Measurements from ENCODE around the gene CFAP69. TPM values are rescaled to one million over a fixed set of nuclear protein-coding genes. Genes with fewer than 3 reads are reported as not detected.

Gene CFAP69
- total and polyA plus RNA-seq, 2 of the 8 experiments (the other 6 are each of a cell fraction or from before 2014, with no cell fraction given) = 1.00 to 3.8 TPM

DNA sequence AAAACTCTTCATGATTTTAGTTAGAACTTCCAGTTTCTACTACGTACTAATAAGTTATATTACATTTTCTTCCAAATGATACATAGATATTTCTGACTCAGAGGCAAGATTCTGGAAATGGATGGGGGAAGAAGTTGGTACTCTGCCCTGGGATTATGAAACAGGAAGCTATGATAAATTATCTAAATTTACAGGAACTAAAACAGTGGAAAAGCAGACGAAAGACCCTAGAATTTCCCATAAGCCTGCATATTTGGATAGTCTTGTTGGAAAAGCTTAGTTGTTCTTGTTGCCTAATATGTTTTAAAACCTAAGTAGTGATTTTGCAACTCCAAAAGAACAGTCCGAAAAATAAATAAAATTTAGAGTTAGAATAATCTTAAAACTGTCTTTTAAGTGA, 21.8 kb downstream of the CFAP69 start:
- Histone ChIP-seq H4K8ac (ENCODE audit: extremely low read depth, insufficient read depth, low read length) (no peak overlapping the region), H2AFZ (ENCODE audit: low read length) (no peak overlapping the region), H3K4me3 (ENCODE audit: extremely low read depth in 1 of 4, insufficient read depth in 2 of 4, low read depth in 3 of 4, low read length in 4 of 4) (no peak overlapping the region), H3K14ac (ENCODE audit: insufficient read length) (no peak overlapping the region), H3K4me1 (replicated peaks in 1 of 4; ENCODE audit: control insufficient read depth in 3 of 4, insufficient read depth in 4 of 4, low read length in 3 of 4) (no peaks in the 10 kb centered on the region), H3K36me3 (ENCODE audit: control insufficient read depth in 2 of 4, insufficient read depth in 4 of 4, low read length in 3 of 4) (no peaks in the 10 kb centered on the region), H4K91ac (replicated peaks; ENCODE audit: insufficient read length, low read length) (no peak overlapping the region), H2BK120ac (replicated peaks; ENCODE audit: low read depth, low read length) (no peak overlapping the region), H3K79me1 (ENCODE audit: low read depth, low read length) (no peaks in the 10 kb centered on the region), H3K4ac (replicated peaks; ENCODE audit: insufficient read length, low read depth, low read length) (no peak overlapping the region), H3K23me2 (ENCODE audit: low read depth, low read length) (no peaks in the 10 kb centered on the region), H2BK12ac (ENCODE audit: low read depth, low read length) (no peak overlapping the region), H3K23ac (ENCODE audit: insufficient read length) (no peak overlapping the region), H2BK20ac (ENCODE audit: low read length) (no peak overlapping the region), H4K5ac (ENCODE audit: insufficient read length, low read depth, low read length) (no peak overlapping the region), H3K27me3 (replicated peaks in 1 of 4; ENCODE audit: control insufficient read depth in 3 of 4, extremely low read depth in 1 of 4, insufficient read depth in 3 of 4, low read length in 3 of 4) (no peaks in the 10 kb centered on the region), H3K27ac (ENCODE audit: low read depth, low read length) (no peak overlapping the region), H3K9me3 (ENCODE audit: insufficient read depth in 2 of 2, low read depth in 1 of 2, low read length in 1 of 2) (no peaks in the 10 kb centered on the region), H2AK5ac (ENCODE audit: low read depth, low read length) (no peak overlapping the region), H3K79me2 (ENCODE audit: control insufficient read depth in 1 of 2, insufficient read depth in 2 of 2, low read length in 2 of 2) (no peaks in the 10 kb centered on the region), H3K56ac (replicated peaks; ENCODE audit: insufficient read length, low read depth, low read length) (no peak overlapping the region), H3K4me2 (ENCODE audit: insufficient read depth in 1 of 2, low read depth in 2 of 2, low read length in 2 of 2) (no peak overlapping the region), H3K18ac (ENCODE audit: extremely low read depth, low read length) (no peak overlapping the region), H2BK5ac (ENCODE audit: low read depth, low read length) (no peak overlapping the region), H4K20me1 (replicated peaks in 1 of 2; ENCODE audit: control insufficient read depth in 1 of 2, insufficient read depth in 2 of 2, low read length in 2 of 2) (no peaks in the 10 kb centered on the region), H2BK15ac (ENCODE audit: low read length) (no peak overlapping the region), H3K9ac (replicated peaks in 1 of 4; ENCODE audit: extremely low read depth in 1 of 4, low read depth in 3 of 4, low read length in 3 of 4) (no peak overlapping the region)
- no peak for DNase-seq (ENCODE audit: low read depth in 1 of 2, low spot score in 2 of 2)
- CTCF ChIA-PET (ENCODE audit: partially characterized antibody) = interaction anchor here (0.9 to 1.3 kb wide), 3 partner anchors 17 to 113 kb away, joined by 3 read pairs; partner anchors contain the start of gene STEAP1
- FAIRE-seq = no peak
- WGBS, 2 experiments (ENCODE audit: extremely low coverage in 1 of 2, insufficient coverage in 1 of 2, insufficient read length in 1 of 2, insufficient replicate concordance in 2 of 2, low coverage in 1 of 2, low lambda C conversion rate in 2 of 2, missing lambda C conversion rate in 1 of 2) = 90% methylated on average over 3 of the region's 3 CpGs; no CpG with 5 or more reads in 1 of the 2 experiments
- POLR2A ChIA-PET (ENCODE audit: partially characterized antibody) = no interaction called here
- no peak for TF ChIP-seq EZH2 (IDR thresholded peaks at IDR 0.05; ENCODE audit: low read depth, low read length, severe bottlenecking)
- no peak for TF ChIP-seq EP300 (IDR thresholded peaks at IDR 0.05; ENCODE audit: borderline replicate concordance in 1 of 2, low read depth in 2 of 2, low read length in 2 of 2)
- TF ChIP-seq POU5F1 (IDR thresholded peaks at IDR 0.05; ENCODE audit: low read depth, low read length) = no peak
- TF ChIP-seq, protein P1, sequence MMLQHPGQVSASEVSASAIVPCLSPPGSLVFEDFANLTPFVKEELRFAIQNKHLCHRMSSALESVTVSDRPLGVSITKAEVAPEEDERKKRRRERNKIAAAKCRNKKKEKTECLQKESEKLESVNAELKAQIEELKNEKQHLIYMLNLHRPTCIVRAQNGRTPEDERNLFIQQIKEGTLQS (IDR thresholded peaks at IDR 0.05; ENCODE audit: insufficient read depth, low read depth, low read length) = no peak
- no peak for TF ChIP-seq NANOG (IDR thresholded peaks at IDR 0.05; ENCODE audit: insufficient read depth, low read depth, low read length, poor library complexity, severe bottlenecking)
- no peak for TF ChIP-seq JUND (IDR thresholded peaks at IDR 0.05; ENCODE audit: low read length)
- TF ChIP-seq, protein P2, sequence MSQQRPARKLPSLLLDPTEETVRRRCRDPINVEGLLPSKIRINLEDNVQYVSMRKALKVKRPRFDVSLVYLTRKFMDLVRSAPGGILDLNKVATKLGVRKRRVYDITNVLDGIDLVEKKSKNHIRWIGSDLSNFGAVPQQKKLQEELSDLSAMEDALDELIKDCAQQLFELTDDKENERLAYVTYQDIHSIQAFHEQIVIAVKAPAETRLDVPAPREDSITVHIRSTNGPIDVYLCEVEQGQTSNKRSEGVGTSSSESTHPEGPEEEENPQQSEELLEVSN (IDR thresholded peaks at IDR 0.05) = no peak
- TF ChIP-seq SRF (IDR thresholded peaks at IDR 0.05; ENCODE audit: low read depth, low read length) = no peak
- TF ChIP-seq CHD1 (IDR thresholded peaks at IDR 0.05; ENCODE audit: low read depth, low read length) = no peak
- TF ChIP-seq BACH1 (IDR thresholded peaks at IDR 0.05; ENCODE audit: low read length) = no peak
- TF ChIP-seq CHD2 (IDR thresholded peaks at IDR 0.05; ENCODE audit: low read length) = no peak
- TF ChIP-seq CTBP2 (IDR thresholded peaks at IDR 0.05; ENCODE audit: borderline replicate concordance, insufficient read depth, insufficient read length, low read length) = no peak
- TF ChIP-seq POLR2AphosphoS5 (IDR thresholded peaks at IDR 0.05; ENCODE audit: low read depth, low read length) = no peak
- TF ChIP-seq HDAC6 (IDR thresholded peaks at IDR 0.05; ENCODE audit: low read depth, low read length) = no peak
